ENCODE data around the gene MBL2.

DNA sequence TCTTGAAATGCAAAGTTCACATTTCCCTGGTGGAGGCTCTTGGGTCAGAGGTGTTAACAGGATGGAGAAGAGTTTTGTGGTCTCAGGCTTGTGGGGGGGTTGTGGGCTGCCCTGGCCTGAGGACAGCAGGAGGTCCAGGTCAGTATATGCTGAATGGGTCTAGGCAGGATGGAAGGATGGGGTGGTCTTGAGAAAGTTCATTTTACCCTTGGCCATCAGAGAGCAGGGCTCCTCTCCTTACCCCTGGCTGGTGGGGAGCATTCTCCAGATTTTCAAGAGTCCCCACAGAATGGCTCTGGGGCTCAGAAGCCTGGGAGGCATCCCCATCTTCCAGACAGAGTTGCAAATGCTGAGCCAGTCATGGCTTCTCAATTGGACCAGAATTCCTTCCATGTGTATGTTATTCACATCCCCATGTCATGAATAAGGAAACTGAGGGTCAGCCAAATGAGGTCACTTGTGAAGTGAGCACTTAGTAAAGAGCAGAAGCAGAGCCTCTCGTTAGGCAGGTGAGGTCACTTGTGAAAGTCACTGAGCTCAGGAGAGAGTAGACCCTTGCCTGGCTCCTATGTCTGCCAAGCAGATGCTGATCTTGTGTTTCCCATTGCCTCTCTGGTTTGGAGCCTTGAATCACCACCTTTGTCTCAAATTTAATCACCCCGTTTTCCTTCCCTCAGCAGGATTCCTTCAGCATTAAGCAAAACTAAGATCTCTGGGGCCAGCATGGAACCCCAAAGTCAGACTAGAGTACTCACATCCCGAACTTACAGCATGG, 33.0 kb downstream of the MBL2 start:
- TF ChIP-seq CTCF (IDR thresholded peaks at IDR 0.05; ENCODE audit: low read length): no peak
- TF ChIP-seq EZH2 (IDR thresholded peaks at IDR 0.05; ENCODE audit: borderline replicate concordance, low read length): no peak
